RWPE1 (cell line): ENCODE results near the gene SMAD4.
"Not testable (repeated sequence)": the region's sequence is repeated elsewhere in the genome, so short reads cannot be mapped to it uniquely, and the experiment has no call there.

ENCODE experiments used
- CTCF ChIA-PET: fragments of 350-600 bp; sonication (Branson Sonifier 250); formaldehyde crosslinking; extraction: SDS; loops from one replicate; lab custom pipeline; 2021; lab: Yijun Ruan, JAX
- POLR2A ChIA-PET: fragments of 400-600 bp; formaldehyde crosslinking; extraction: SDS; loops from one replicate; lab custom pipeline; 2020; ENCODE audit warnings: antibody characterized with exemption; ENCODE audit not compliant: low non-redundant PET; lab: Yijun Ruan, JAX
- DNase-seq: peaks from one replicate; pipeline ENCODE4 v3.0.0; 2012; ENCODE audit warnings: low spot score
- H3K27ac ChIP-seq: fragments of 450-650 bp; 2 replicates; pipeline ENCODE4 v1.5.1; 2017
- CTCF ChIP-seq: fragments of 450-650 bp; conservative IDR thresholded peaks from 2 replicates; pipeline ENCODE4 v1.5.1; 2017; ENCODE audit warnings: low read depth, mild to moderate bottlenecking

The SMAD4 gene

GRCh38 chr18:51119976-51120375, 90.0 kb downstream of the SMAD4 start:
- CTCF ChIA-PET, POLR2A ChIA-PET, H3K27ac ChIP-seq, DNase-seq: not testable (repeated sequence)

- ChIA-PET CTCF (no interaction called here), POLR2A (interaction anchor here (0.6 kb wide), 1 partner anchor 227 kb away, joined by 5 read pairs; no protein-coding TSS in a partner anchor)
- TF ChIP-seq CTCF: no peak
- no peak overlapping the region for H3K27ac ChIP-seq
- DNase-seq: no peak
These were observed 91.0 kb downstream of the SMAD4 start for GRCh38 chr18:51120809-51121596.

DNA sequence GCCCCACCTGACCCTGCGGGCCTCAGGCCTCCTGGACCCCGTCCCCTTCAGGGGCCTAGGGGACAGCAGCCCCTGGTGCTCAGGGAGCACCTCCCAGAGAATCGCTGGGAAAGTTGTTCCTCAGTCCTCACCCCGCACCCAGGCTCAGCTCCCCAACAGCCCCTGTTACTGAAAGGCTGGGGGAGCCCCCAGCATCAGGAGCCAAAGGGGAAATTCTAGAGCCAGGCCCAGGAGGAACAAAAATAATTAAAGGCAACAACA, 91.5 kb downstream of the SMAD4 start:
- no peak for DNase-seq
- ChIA-PET POLR2A (interaction anchor here (0.6 kb wide), 1 partner anchor 227 kb away, joined by 5 read pairs; no protein-coding TSS in a partner anchor), CTCF (no interaction called here)
- H3K27ac ChIP-seq: no peak overlapping the region
- TF ChIP-seq CTCF: no peak

DNA sequence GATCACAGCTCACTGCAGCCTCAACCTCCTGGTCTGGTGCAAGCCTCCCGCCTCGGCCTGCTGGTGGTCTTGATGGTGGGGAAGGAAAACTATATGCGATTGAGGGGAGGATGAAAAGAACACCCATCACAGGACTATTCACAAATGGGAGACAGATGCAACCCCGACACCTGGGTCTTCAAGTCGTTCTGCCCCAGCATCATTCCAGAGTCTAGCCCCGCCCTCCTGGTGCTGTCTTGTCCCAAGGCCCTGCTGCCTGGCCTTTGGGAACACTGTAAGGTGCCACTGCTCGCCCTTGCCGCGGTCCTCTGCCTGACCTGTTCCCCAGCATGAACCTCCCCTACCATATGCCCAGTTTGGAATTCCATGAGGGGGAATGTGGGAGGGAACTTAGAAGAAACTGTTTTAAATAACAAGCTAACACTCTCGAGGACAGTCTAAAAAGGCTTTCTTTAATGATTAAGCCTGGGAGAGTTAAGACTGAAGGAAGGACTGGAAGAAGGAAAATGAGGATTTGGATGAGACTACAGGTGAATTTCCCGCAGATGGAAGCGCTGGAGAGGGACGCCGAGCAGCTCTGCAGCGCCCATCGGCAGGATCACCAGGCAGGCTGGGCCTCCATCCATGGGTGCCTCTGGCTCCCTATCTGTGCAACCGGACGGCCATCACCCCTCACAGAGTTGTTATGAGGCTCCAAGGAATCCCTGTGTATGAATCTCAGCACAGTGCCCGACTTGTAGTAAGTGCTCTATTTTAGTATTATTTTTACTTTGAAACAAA, 92.4 kb downstream of the SMAD4 start:
- ChIA-PET CTCF (no interaction called here), POLR2A (no interaction called here)
- TF ChIP-seq CTCF: no peak
- no peak overlapping the region for H3K27ac ChIP-seq
- DNase-seq: no peak

DNA sequence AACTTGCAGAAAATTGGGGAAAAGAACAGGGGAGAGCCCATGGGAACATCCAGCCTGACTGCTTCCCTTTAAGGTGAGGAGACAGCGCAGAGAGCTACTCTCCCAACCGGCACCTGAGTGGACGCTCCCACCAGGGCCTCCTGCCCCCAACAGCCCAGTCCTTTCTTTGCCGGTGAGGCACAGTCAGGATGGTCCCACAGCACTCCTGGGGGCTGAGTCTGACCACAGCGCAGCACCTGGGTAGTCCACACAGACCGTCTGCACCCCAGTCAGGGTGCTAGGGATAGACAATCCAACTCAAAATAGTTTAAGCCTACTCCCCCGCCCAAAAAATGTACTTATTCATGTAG, 93.0 kb downstream of the SMAD4 start:
- CTCF ChIA-PET: no interaction called here
- TF ChIP-seq CTCF: no peak
- POLR2A ChIA-PET: no interaction called here

DNA sequence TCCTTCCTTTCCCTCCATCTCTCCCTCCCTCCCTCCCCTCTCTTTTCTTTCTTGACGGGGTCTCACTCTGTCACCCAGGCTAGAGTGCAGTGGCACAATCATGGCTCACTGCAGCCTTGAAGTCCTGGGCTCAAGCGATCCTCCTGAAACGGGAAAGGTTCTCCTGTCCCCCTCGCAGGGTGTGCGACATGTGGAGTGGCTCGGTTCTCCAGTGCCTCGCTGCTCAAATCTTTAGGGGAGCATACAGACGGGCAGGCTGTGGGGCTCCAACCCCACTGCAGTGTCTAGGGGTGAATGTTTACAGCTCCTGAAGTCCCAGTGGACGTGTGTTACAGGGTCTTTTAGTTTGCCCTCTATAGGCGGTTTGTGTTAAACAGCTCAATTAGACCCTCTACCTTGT, 93.5 kb downstream of the SMAD4 start:
- ChIA-PET POLR2A (no interaction called here), CTCF (no interaction called here)
- H3K27ac ChIP-seq: no peak overlapping the region
- TF ChIP-seq CTCF: no peak
- no peak for DNase-seq

More for the DNA sequence above, 93.0 kb downstream of the SMAD4 start:
- no peak overlapping the region for H3K27ac ChIP-seq
- DNase-seq: no peak

DNA sequence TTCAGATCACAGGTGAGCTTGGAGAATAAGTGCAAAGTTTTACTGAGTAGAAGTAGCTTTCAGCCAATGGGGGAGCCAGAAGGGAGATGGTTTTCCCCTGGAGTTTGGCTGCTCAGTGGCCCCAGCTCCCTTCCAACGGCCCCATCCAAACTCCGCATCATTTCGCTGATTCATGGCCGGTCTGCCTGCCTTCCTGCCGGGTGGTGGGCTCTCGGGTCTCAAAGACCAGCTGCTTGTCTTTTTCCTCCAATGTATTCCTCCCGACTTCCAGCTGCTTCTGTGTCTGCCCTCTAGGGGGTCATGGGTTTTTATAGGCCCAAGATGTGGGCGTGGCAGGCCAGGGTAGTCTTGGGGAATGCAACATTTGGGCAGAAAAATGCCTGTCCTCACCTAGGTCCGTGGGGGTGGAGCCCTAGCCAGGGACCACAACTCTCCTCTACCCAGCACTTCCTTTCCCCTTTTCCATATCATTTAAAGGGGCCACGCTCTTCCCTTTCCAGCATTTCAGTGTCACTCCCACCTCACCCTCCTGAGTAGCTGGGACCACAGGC, 94.0 kb downstream of the SMAD4 start:
- no peak for DNase-seq
- ChIA-PET POLR2A (no interaction called here), CTCF (no interaction called here)
- no peak for TF ChIP-seq CTCF
- no peak overlapping the region for H3K27ac ChIP-seq
